ENCODE data around the gene RUFY1.
"Not testable (repeated sequence)": the region's sequence is repeated elsewhere in the genome, so short reads cannot be mapped to it uniquely, and the experiment has no call there.

The RUFY1 gene

DNA sequence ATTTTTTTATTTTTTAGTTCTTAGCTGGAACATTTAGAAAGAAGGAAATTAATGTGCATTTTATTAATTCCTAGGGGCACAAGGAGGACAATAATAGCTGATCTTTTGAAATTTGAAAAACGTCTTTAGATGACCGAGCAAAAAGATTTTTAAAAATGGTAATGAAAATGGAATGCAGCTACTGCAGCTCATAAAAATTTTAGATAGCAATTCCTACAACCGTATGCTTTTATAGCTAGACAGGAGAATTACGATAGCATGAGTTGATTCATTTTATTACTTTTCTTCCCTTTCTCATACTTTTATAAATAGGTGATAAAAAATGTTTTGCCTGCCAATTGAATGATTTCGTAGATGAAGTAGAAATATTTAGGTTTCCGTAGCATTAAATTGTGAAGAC, 13.7 kb upstream of the RUFY1 start:
- no peak for DNase-seq

DNA sequence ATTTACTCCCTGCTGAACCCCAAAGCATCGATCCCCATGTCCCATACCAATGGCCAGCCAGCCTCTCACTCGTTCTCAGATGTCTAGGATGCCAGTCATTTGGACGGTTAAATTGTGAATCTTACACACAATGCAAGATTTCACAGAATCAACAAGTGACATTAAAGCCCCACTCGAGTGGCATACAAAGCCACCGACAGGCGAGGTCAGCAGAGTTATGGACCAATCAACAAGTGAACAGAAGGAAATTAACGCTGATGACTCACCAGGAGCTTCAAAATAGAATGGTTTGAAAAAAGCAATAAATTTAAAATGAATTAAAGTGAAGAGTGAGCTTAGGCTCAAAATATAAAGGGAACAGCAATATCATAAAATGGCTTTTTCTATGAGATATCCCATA, 8.2 kb upstream of the RUFY1 start:
- DNase-seq, result no peak

DNA sequence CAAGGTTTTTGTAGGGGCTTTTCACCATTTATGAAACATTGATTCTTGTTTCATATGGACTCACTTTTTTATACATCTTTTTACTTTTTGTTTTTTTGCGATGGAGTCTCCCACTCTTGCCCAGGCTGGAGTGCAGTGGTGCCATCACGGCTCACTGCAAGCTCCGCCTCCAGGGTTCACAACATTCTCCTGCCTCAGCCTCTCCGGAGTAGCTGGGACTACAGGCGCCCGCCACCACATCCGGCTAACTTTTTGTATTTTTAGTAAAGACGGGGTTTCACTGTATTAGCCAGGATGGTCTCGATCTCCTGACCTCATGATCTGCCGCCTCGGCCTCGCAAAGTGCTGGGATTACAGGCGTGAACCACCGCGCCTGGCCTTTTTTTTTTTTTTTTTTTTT, 7.1 kb upstream of the RUFY1 start:
- not testable (repeated sequence) for DNase-seq

DNA sequence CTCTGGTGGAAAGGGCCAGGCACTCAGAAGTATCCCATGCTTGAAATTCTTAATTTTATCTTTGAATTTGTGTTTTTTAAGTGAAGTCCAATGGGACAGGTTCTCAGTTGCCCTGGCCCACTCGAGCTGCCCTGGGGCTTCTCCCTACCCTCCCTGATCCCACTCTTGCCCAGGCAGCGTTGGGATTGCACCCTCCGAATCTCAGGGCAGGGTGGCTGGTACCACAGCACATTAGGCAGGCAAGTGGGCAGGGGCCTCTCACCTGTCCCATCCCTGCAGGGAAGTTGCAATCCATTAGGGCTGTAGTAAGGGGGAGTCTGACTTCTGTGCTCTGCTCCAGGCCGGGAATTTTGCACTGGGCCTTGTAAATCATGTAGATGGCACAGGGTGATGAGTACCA, 2.7 kb downstream of the RUFY1 start:
- DNase-seq, result no peak

DNA sequence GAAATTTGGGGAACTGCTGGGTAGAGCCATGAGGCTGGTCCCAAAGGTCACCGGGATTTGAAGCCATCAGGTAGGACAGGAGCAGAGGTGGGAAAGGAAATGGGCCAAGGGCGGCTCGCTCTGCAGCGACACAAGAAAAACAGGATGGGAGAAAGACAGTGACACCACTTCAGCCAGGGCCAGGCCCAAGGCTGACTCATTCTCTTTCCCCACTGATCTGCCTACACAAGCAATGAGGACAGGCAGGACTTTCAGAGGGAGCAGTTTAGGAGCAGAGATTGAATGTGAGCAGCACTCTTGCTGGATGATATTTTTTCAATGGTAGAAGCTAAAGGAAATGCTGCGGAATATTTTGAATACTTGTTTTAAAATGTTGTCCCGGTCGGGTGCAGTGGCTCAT, 3.5 kb downstream of the RUFY1 start:
- DNase-seq, result no peak

DNA sequence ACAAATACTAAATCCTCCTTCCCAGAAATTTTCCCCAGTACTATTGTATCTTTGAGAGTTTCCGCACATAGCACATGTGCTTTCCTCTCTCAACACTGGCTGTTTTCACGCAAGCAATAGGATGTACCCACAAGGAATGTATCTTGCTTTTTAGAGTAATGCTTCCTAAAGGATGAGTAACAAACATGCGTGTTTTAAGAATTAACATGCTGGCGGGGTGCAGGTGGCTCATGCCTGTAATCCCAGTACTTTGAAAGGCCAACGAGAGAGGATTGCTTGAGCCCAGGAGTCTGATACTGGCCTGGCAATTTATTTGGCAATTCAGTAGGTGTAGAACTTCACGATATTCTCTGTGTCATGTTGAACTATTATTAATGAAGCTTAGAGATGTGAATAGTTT, 4.6 kb downstream of the RUFY1 start:
- DNase-seq, result no peak

DNA sequence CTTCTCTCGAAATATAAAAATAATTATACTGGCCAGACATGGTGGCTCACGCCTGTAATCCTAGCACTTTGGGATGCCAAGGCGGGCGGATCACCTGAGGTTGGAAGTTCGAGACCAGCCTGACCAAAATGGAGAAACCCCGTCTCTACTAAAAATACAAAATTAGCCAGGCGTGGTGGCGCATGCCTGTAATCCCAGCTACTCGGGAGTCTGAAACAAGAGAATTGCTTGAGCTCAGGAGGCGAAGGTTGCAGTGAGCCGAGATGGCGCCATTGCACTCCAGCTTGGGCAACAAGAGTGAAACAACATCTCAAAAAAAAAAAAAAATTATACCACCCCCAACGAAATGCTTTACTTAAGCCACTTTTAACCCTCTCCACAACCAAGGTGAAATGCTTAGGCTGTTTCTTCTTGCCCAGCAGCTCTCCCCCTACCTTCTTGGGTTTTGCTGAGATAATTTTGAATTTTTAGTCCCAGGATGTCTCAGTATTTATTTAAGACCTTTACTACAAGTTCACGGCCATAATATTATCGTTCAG, 8.0 kb downstream of the RUFY1 start:
- not testable (repeated sequence) for DNase-seq

DNA sequence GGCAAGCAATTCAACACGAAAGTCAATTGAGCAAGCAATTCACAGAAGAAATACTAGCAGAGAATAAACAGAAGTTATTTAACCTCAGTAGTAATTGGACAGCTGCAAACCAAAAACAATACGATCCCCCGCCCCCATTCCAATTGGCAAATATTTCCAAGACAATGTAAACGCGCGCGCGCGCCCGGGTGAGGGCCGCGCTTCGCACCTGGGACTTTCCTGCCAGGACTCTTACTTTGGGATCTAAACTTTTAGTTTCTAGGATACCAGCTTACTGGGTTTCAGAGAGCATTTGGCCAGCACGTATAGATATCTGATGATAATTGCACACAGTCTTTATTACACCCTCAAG, 8.6 kb downstream of the RUFY1 start:
- DNase-seq, result peak; percentile 7

DNA sequence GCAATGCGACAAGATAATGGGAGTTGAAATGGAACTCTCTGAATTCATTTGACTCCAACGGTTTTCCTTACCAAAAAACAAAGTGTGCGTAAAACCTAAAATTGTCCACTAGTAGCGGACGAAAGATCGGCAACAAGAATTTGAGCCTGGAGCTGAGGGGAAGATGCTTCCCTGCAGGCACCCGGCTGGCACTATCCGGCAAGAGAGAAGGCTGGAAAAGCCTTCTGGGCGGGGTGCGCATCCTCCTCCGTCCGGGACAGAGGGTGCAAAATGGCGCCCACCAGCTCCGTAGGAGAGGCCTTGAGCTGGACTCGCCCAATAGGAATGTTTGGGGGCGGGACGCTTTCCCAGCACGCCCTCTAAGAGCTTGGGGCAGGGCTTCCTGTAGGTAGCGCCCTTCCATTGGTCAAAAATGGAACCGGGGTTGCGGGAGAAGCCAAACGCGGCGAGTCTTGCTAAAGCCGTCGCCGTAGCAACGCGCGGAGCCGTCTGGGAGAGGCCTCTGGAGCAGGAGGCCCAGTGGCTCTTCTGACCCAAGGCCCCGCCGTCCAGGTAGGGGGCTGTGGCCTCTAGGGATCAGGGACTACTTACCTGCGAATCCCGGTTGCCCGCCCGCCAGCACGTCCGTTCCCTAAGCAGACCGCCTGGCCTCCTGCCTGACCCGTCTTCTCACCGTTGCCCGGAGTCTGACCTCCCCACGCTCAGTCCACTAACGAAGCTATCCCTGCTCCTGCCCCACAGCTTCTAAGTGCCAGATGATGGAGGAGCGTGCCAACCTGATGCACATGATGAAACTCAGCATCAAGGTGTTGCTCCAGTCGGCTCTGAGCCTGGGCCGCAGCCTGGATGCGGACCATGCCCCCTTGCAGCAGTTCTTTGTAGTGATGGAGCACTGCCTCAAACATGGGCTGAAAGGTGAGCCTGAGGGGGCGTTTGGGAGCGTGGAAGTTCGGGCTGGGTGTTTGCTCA, 9.2 kb downstream of the RUFY1 start:
- peak; percentile 92 for DNase-seq

DNA sequence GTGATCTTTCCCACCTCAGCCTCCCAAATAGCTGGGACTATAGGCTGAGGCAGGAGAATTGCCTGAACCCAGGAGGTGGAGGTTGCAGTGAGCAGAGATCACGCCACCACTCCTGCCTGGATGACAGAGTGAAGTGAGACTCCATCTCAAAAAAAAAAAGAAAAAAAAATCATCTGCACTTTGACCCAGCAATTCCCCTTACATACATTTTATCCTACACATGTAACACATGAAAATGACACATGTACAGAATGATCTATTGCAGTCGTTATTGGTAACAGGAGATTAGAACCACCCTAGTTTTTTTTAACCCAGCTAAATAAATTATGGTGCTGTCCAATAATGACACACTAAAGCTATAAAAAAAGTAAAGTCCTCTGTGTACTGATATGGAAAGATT, 14.2 kb downstream of the RUFY1 start:
- DNase-seq, result no peak

DNA sequence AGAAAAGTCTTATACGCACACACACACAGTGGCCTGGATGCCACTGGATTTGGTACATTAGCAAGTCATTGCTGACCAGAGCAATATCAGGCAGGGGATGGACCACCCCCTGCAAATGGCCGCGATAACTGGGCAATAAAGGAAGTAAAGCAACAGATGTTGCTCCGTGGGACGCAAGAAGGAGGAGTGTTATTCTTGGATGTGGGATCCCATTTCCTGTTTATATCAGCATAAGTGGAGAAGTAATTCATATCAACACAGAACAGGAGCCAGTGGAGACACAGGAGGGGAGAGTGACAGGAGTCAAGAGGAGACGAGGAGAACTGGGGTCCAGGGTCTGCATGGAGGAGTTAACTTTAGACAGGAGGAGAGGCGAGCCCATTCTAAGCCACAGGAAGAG, 18.4 kb downstream of the RUFY1 start:
- no peak for DNase-seq

DNA sequence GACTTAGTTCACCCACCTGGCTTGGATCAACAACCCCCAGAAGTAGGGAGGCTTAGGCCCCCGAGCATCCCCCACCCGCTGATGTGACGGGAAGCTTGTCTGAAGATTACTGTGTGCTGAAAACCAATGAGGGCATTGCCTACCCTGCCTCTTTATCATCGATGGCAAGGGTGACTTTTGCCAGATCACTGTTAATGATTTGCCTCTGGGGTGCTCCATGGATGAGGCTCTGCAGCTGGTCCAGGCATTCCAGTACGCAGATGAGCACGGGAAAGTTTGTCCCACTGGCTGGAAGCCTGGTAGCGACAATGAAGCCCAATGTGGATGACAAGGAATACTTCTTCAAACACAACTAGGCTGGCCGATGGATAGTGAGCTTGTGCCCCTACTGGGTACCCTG, 22.0 kb downstream of the RUFY1 start:
- no peak for DNase-seq

DNA sequence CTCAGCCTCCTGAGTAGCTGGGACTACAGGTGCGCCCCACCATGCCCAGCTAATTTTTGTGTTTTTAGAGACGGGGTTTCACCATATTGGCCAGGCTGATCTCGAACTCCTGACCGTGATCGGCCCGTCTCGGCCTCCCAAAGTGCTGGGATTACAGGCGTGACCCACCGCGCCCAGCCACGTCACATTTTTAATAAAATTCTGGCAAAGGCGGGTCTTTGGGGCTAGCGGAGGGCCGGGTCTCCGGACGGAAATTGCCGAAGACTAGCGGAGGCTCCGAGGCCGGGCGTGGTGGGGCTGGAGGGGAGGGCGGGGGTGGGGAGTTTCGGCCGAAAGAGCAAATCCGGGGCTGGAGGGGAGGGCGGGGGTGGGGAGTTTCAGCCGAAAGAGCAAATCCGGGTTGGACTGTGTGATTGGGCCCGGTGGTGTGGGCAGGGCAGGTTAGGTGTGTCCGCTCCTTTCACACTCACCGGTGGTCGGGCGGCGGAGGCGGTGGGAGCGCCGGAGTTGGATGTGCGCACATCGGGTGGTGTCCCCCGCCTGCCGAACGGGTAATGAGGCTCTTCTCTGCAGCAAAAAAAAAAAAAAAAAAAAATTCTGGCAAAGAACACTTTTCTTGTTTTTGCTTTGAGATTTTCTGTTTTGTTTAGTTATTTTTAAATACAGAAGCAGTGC, 27.1 kb downstream of the RUFY1 start:
- no peak for DNase-seq

DNA sequence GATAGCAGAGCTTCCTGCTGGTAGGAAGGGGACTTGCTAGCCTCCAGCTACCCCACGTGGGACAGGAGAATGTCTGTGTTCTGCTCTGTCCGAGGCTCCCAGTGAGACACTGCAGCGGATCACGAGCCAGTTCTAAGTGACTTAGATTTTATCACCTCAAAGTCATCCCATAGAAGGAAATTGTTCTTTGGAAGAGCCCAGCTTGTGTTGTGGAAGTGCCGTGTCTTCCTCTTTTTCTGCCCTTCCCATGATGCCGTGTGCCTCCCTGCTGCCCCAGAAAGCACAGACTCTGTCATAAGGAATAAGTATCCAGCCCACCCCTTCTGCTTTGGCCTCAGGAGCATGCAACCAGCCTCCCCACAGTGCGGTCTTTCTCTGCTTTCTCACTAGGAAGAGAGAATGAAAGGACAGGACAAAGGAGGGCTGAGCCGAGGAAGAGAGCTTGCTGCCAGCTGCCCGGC, 35.6 kb downstream of the RUFY1 start:
- no peak for DNase-seq

DNA sequence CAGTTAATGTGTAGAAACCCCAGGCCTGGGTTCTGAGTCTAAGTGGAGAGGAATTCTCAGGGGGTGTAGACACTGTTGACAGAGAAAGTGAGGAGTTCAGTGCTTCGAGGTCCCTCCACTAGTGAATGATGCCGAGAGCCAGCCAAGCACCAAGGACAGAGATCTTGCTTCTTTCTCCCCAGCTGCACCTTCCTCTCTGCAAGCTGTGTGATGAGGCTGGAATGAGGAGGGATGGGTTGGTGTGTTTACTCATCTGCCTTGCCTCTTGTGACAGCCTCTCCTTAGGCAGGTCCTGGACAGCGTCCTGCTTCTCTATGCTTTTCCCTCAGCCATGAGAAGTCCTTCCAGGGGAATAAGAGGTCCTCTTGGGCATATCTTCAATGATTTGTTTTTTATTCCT, 37.8 kb downstream of the RUFY1 start:
- no peak for DNase-seq

DNA sequence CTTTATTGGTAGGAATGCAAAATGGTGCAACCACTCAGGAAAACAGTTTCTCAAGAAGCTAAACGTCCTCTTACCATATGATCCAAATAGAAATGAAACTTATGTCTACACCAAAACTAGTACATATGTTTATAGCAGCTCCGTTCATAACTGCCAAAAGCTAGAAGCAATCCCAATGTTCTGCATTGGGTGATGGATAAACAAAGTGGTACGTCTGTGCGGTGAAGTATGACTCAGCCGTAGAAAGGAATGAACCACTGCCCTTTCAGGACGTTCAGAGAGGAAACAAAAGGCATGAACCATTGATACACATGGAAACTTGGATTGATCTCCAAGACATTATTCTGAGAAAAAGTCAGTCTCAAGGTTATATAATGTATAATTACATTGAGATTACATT, 45.6 kb downstream of the RUFY1 start:
- DNase-seq, result no peak

DNA sequence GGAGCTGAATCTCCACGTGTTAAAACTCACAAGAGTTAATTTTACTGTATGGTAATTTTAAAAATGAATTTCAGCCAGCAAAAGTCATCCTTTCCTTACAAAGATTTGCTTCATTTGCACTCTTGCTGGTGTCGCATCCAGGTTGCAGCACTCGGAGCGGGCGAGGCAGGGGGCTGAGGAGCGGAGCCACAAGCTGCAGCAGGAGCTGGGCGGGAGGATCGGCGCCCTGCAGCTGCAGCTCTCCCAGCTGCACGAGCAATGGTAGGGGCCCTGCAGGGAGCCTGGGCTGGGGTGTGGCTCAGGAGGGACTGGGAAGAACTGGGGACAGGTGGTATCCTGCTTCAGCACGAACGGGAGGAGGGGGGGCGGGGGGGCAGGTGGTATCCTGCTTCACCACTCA, 46.1 kb downstream of the RUFY1 start:
- no peak for DNase-seq

DNA sequence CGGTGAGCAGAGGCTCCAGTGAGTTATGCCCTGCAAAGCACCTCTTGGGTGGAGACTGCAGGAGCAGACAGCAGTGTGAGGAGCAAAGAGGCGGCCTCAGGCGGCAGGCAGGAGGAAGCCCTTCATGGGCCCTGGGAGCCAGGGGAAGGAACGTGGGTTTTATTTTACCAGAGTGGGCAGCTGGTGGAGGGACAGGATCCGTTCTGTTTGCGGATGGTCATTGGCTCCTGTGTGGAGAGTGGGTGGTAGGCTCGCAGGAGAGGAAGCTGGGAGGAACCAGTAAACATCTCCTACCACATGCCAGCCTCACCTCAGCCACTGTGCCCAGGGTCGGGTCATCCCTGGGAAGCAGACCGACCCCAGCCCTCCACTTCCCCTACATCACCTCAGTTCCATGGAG, 48.7 kb downstream of the RUFY1 start:
- no peak for DNase-seq

DNA sequence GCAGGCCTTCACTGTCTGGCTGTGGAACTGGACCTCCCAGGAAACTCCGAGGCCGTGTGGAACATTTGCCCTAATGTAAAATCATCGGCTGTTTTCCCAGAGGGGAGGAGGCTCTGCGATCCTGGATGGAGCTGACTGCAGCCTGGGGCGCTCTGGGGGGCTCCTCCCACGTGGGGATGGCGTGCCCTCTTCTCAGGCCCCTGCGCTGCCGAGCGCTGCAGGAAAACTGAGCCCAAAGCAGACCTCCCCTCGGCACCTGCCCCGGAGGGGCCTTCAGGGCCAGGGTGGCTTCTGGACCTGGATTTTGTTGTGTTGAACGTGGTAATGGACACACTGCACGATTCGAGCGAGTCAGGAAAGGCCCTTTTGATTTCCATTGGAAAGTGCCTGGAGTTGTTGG, 49.2 kb downstream of the RUFY1 start:
- DNase-seq, result no peak

DNA sequence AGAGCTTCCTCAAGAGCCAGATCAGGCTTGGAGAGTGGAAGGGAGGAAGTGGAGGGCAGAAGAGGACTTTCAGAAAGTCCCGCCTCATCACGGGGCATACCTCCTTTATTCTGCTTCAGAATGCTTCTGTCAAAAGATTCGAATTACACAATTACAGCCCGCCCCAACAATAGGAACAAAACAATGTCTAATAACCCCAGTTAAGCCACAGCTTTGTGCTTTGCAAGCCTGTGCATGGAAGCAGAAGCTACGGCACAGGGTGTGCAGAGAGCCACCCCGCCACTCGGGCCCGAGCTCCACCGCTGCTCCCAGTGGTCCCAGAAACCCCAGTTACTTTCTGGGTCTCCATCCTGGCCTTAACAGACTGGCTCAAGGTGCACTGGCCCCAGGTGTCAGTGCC, 49.6 kb downstream of the RUFY1 start:
- DNase-seq, result no peak

DNA sequence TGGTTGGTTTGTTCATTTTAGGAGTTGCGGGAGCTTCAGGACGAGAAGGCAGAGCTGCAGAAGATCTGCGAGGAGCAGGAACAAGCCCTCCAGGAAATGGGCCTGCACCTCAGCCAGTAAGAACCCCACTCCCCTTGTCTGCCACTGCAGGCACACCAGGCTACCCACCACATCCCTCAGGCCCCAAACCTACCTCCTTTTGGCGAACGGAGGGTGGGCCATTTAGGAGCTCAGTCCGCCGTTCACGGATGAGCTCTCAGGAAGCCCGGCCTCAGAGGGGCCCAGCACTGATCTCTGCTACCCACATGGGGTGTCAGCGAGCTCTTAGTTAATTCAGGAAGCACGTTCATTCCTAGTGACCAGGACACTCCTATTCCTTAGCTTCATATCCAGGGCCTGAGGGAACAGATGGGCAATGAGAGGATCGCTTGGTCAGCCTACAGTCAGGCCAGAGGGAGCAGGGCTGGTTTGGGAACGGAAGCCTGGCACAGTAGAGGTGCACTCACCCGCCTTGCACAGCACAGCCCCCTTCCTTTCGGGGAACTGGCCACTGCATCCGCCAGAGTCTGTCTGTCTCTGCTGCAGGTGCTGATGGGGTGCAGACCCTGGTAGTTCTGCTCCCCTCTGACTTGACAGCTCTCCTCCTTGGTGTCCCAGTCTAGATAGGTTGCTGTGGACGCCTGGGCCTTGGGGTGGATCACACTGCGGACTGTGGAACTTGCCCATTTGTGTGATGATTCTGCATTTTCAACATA, 51.7 kb downstream of the RUFY1 start:
- DNase-seq, result no peak

DNA sequence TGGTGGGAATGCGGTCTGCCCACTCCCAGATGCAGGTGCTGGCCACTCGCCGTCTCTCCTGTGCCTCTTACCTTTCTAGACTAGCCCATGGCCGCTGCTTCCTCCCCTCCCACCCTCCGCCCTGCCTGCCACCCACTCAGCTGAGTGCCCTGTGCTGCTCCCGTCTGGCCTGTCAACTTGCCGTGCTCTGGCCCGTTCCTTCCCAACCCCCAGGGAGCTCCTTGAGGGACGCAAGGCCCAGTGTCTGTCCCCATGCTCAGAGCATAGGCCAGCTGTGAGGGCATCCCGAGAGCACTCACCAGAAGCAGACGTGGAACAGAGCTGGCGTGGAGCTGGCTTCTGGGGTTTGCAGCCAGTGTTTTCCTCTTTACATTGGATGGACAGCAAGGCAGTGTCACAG, 53.0 kb downstream of the RUFY1 start:
- no peak for DNase-seq

DNA sequence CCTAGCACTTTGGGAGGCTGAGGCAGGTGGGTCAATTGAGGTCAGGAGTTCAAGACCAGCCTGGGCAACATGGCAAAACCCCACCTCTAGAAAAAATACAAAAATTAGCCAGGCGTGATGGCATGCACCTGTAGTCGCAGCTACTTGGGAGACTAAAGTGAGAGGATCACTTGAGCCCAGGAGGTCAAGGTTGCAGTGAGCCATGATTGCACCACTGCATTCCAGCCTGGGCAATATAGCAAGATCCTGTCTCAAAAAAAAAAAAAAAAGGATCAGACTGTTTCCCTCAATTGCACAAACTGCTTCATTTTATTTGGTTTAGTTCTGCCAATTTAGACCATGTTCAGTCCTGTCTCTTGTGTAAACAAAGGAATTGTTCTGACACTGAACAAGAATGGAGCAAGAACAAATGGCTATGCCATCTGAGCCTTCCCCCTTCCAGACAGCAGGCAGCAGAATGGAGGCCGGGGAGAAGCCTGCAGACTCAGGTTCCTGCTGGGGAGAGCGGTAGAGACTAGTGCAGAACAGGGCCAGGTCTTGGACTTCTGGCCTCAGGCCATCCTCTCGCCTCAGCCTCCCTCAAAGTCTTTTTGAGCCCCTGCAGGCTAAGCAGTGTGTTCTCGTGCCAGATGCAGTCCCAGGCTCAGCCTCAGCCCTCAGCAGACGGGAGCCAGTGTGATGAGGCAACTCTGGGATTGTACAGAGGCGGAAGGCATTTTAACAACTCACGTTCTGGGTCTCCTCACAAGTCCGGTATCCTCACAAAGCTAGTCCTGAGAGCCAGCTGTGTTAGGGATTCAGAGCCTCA, 54.9 kb downstream of the RUFY1 start:
- DNase-seq, result no peak
